Left lung (tissue), 10 donors: Measurements from ENCODE around the gene PHAF1. TPM values are rescaled to one million over a fixed set of nuclear protein-coding genes. Genes with fewer than 3 reads are reported as not detected.

Source experiments
- ATAC-seq: fragments of 200-7000 bp; cut with Tn5 transposase; one replicate; pipeline ENCODE4 v1.9.1; 2020; ENCODE audit warnings: moderate library complexity
- DNase-seq, 4 donors: peaks; one replicate each; pipeline ENCODE4 v3.0.0-alpha.2; 2013 to 2020
- H3K27ac ChIP-seq, 2 donors: fragments of 200-600 bp; sonication (generic) in 1 of 2; one replicate each; pipeline versions ENCODE4 v1.5.0 to v1.8.0; 2020 to 2021
- H3K27me3 ChIP-seq, 2 donors: fragments of 200-600 bp; sonication (generic) in 1 of 2; one replicate each; pipeline versions ENCODE4 v1.5.0 to v1.8.0; 2020 to 2021
- H3K36me3 ChIP-seq, 2 donors: fragments of 200-600 bp; sonication (generic) in 1 of 2; one replicate each; pipeline versions ENCODE4 v1.5.0 to v1.8.0; 2020 to 2021
- H3K4me1 ChIP-seq, 2 donors: fragments of 200-600 bp; one replicate each; pipeline ENCODE4 v1.8.0; 2021
- H3K4me3 ChIP-seq, 2 donors: fragments of 200-600 bp; sonication (generic) in 1 of 2; one replicate each; pipeline versions ENCODE4 v1.5.0 to v1.8.0; 2020 to 2021; ENCODE audit warnings: mild to moderate bottlenecking in 1 of 2
- H3K9me3 ChIP-seq, 2 donors: fragments of 200-600 bp; sonication (generic) in 1 of 2; one replicate each; pipeline versions ENCODE4 v1.5.0 to v1.8.0; 2020 to 2021
- intact Hi-C, 2 donors: fragments of 100-400 bp; cut with DNase I; formaldehyde crosslinking; loops; one replicate each; pipeline versions ENCODE4 v1.11.2 to v1.14.2; 2022
- polyA plus RNA-seq, 6 donors: library from polyadenylated mRNA; unstranded; fragments of 120-200 nt; gene quantifications; one replicate each; pipeline ENCODE4 v1.2.1, GENCODE V29; 2013; ENCODE audit not compliant: insufficient read length in 6 of 6
- total RNA-seq, 2 donors: library from RNA; stranded (reverse); fragmentation: NEBNext Ultra II Directional; extraction: Animal tissue kit (Norgen Biotek cat#: 25700); gene quantifications; one replicate each; pipeline ENCODE4 v1.2.1, GENCODE V29; 2021
- TF ChIP-seq, protein P1 (sequence below), 2 donors: fragments of 200-600 bp; sonication (generic) in 1 of 2; IDR thresholded peaks; one replicate each; pipeline versions ENCODE4 v1.5.0 to v1.8.0; 2021; ENCODE audit warnings: antibody characterized with exemption in 2 of 2
- donor health status: DM: no; HTN: yes; CAD: no.
- donor health status: DM: no; HTN: no; CAD: no.

Gene PHAF1
- total and polyA plus RNA-seq, 8 donors, result 12.3 to 26.5 (median 23.5) TPM

GRCh38 chr16:67180166-67180565 is 70.4 kb downstream of the PHAF1 start:
- no peak overlapping the region for H3K4me3 ChIP-seq
- TF ChIP-seq, protein P1, sequence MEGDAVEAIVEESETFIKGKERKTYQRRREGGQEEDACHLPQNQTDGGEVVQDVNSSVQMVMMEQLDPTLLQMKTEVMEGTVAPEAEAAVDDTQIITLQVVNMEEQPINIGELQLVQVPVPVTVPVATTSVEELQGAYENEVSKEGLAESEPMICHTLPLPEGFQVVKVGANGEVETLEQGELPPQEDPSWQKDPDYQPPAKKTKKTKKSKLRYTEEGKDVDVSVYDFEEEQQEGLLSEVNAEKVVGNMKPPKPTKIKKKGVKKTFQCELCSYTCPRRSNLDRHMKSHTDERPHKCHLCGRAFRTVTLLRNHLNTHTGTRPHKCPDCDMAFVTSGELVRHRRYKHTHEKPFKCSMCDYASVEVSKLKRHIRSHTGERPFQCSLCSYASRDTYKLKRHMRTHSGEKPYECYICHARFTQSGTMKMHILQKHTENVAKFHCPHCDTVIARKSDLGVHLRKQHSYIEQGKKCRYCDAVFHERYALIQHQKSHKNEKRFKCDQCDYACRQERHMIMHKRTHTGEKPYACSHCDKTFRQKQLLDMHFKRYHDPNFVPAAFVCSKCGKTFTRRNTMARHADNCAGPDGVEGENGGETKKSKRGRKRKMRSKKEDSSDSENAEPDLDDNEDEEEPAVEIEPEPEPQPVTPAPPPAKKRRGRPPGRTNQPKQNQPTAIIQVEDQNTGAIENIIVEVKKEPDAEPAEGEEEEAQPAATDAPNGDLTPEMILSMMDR (IDR thresholded peaks at IDR 0.05), result no peak
- intact Hi-C loops, result loop anchor here in 1 of 2 donors (10.0 kb wide), 1 partner anchor 205 kb away; no protein-coding TSS in a partner anchor
- H3K36me3 ChIP-seq, result no peaks in the 10 kb centered on the region
- H3K27ac ChIP-seq, result no peak overlapping the region
- H3K4me1 ChIP-seq, result peaks cover 29 to 63% of the 10 kb centered on the region in 2 donors
- H3K27me3 ChIP-seq, result peaks cover 0 to 30% of the 10 kb centered on the region in 2 donors
- H3K9me3 ChIP-seq, result no peaks in the 10 kb centered on the region
- ATAC-seq, result no peak
- DNase-seq, result peak in 1 of 4 donors; percentile 68

- Histone ChIP-seq H3K27ac (peak overlapping the region in 1 of 2 donors; percentile 4), H3K9me3 (no peaks in the 10 kb centered on the region), H3K4me3 (no peak overlapping the region), H3K27me3 (peaks cover 0 to 26% of the 10 kb centered on the region in 2 donors), H3K4me1 (peaks cover 33 to 72% of the 10 kb centered on the region in 2 donors), H3K36me3 (no peaks in the 10 kb centered on the region)
- intact Hi-C loops, result loop anchor here in 1 of 2 donors (10.0 kb wide), 1 partner anchor 207 kb away; no protein-coding TSS in a partner anchor
- ATAC-seq, result no peak
- TF ChIP-seq, protein P1 (IDR thresholded peaks at IDR 0.05), result no peak
- peak in 1 of 4 donors; percentile 15 for DNase-seq
These were observed 71.6 kb downstream of the PHAF1 start for GRCh38 chr16:67181346-67181745.

DNA sequence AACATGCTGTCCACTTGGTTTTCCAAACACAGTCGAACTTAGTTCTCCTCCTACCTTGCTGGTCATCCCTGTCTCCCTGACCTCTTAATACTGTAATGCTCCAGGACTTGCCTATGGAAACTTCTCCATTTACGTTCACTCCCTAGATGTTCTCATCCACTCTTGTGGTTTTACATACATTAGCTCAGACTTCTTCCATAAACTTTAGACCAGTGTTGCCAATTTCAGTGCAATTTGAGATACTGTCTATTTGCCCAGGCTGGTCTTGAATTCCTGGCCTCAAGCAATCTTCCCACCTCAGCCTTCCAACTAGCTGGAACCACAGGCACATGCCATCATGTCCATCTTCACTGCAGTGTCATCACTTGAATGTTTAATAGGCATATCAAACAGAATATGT is 72.5 kb downstream of the PHAF1 start:
- Histone ChIP-seq H3K27me3 (peaks cover 0 to 23% of the 10 kb centered on the region in 2 donors), H3K27ac (no peak overlapping the region), H3K4me1 (peaks cover 33 to 70% of the 10 kb centered on the region in 2 donors), H3K4me3 (peak overlapping the region in 1 of 2 donors; percentile 81), H3K36me3 (no peaks in the 10 kb centered on the region), H3K9me3 (no peaks in the 10 kb centered on the region)
- TF ChIP-seq, protein P1 (IDR thresholded peaks at IDR 0.05), result no peak
- intact Hi-C loops, result loop anchor here in 1 of 2 donors (10.0 kb wide), 1 partner anchor 207 kb away; no protein-coding TSS in a partner anchor
- ATAC-seq (no peak), DNase-seq (no peak)

GRCh38 chr16:67183284-67183626 is 73.5 kb downstream of the PHAF1 start:
- Histone ChIP-seq H3K36me3 (no peaks in the 10 kb centered on the region), H3K4me1 (peaks cover 29 to 61% of the 10 kb centered on the region in 2 donors), H3K9me3 (no peaks in the 10 kb centered on the region), H3K4me3 (peak overlapping the region; percentile 61 to 81), H3K27me3 (peaks cover 0 to 14% of the 10 kb centered on the region in 2 donors), H3K27ac (peak overlapping the region; percentile 97 to 98)
- peak in 1 of 4 donors; percentile 66 for DNase-seq
- TF ChIP-seq, protein P1 (IDR thresholded peaks at IDR 0.05), result no peak
- no peak for ATAC-seq
- intact Hi-C loops, result loop anchor here in 1 of 2 donors (10.0 kb wide), 1 partner anchor 208 kb away; no protein-coding TSS in a partner anchor

GRCh38 chr16:67183627-67184452 is 74.1 kb downstream of the PHAF1 start, which contains the start of gene MATCAP1:
TSS of gene MATCAP1 (minus strand) at chr16:67183963. CDS start at chr16:67180610, 3,353 bp downstream.
- ATAC-seq (peak; percentile 94), DNase-seq (peak; percentile 95 to 97 (median 96))
- Histone ChIP-seq H3K27me3 (peaks cover 0 to 11% of the 10 kb centered on the region in 2 donors), H3K4me3 (peak within 1 kb of the TSS; percentile 61 to 81), H3K36me3 (no peaks in the 10 kb centered on the region), H3K27ac (peak within 1 kb of the TSS; percentile 97 to 98), H3K4me1 (peaks cover 23 to 57% of the 10 kb centered on the region in 2 donors), H3K9me3 (no peaks in the 10 kb centered on the region)
- intact Hi-C loops, result loop anchor here in 1 of 2 donors (10.0 kb wide), 1 partner anchor 209 kb away; no protein-coding TSS in a partner anchor
- TF ChIP-seq, protein P1 (IDR thresholded peaks at IDR 0.05), result peak in 1 of 2 donors; percentile 14
